Kidney (tissue), 14 donors: Measurements from ENCODE around the gene ENPP6. TPM values are rescaled to one million over a fixed set of nuclear protein-coding genes. Genes with fewer than 3 reads are reported as not detected.

Experiments used
- DNase-seq, 5 donors: peaks; one replicate each; pipeline ENCODE4 v3.0.0-alpha.2; 2013 to 2020
- FAIRE-seq: peaks from 2 replicates; lab custom pipeline; 2012; peaks lifted over from hg19 to GRCh38; lab: Jason Lieb, UNC
- H3K27ac ChIP-seq, 2 donors: one replicate each; pipeline ENCODE4 v1.7.0; 2013; ENCODE audit warnings: low read depth in 2 of 2, low read length in 2 of 2, inconsistent platforms in 1 of 2
- H3K27me3 ChIP-seq: one replicate; pipeline ENCODE4 v1.7.1; 2013; ENCODE audit warnings: low read length, inconsistent platforms; ENCODE audit not compliant: control insufficient read depth, insufficient read depth
- H3K36me3 ChIP-seq, 3 donors: one replicate each; pipeline versions ENCODE4 v1.7.0 to v1.7.1; 2013; ENCODE audit warnings: low read length in 3 of 3, control low read depth in 1 of 3, inconsistent platforms in 1 of 3; ENCODE audit not compliant: insufficient read depth in 3 of 3, control insufficient read depth in 2 of 3
- H3K4me1 ChIP-seq, 3 donors: one replicate each; pipeline versions ENCODE4 v1.7.0 to v1.7.1; 2013; ENCODE audit warnings: low read length in 3 of 3, inconsistent platforms in 1 of 3, low read depth in 1 of 3; ENCODE audit not compliant: control insufficient read depth in 2 of 3, insufficient read depth in 2 of 3
- H3K4me3 ChIP-seq, 3 donors: one replicate each; pipeline versions ENCODE4 v1.7.0 to v1.8.1; 2013; ENCODE audit warnings: low read length in 3 of 3, control low read depth in 1 of 3, inconsistent platforms in 1 of 3
- H3K9ac ChIP-seq, 3 donors: one replicate each; pipeline versions ENCODE4 v1.7.0 to v1.7.1; 2013; ENCODE audit warnings: low read length in 3 of 3, control low read depth in 1 of 3, inconsistent platforms in 1 of 3
- H3K9me3 ChIP-seq, 3 donors: one replicate each; pipeline versions ENCODE4 v1.7.0 to v1.7.1; 2013; ENCODE audit warnings: low read length in 3 of 3, control low read depth in 1 of 3, inconsistent platforms in 1 of 3; ENCODE audit not compliant: control insufficient read depth in 2 of 3, insufficient read depth in 1 of 3
- CTCF ChIP-seq: IDR thresholded peaks from 3 replicates; pipeline ENCODE4 v1.5.1; 2012; ENCODE audit warnings: mild to moderate bottlenecking, moderate library complexity, borderline replicate concordance; ENCODE audit not compliant: insufficient read depth; ENCODE audit errors: extremely low read depth
- intact Hi-C: fragments of 100-400 bp; cut with DNase I; formaldehyde crosslinking; loops from one replicate; pipeline ENCODE4 v1.11.1; 2022
- polyA plus RNA-seq: library from polyadenylated mRNA; stranded (reverse); fragments of 350-450 nt; fragmentation: Illumina TruSeq; extraction: RNeasy Lipid Tissue Mini Kit (QIAGEN cat#74804); gene quantifications from one replicate; pipeline ENCODE4 v1.2.3, GENCODE V29; 2014; ENCODE audit warnings: low read depth, low replicate concordance; ENCODE audit not compliant: insufficient read depth
- total RNA-seq: library from RNA; stranded (reverse); fragmentation: NEBNext Ultra II Directional; extraction: Animal tissue kit (Norgen Biotek cat#: 25700); gene quantifications from one replicate; pipeline ENCODE4 v1.2.1, GENCODE V29; 2021
- donor health status: control.
- donor health status: control.
- donor health status: control.
- donor health status: control.
- donor health status: control.
- donor health status: DM: yes; HTN: yes; CAD: no.
- donor health status: Normal renal cell carcinoma (clear cell type).

ENPP6 gene
- total and polyA plus RNA-seq, 2 donors from 2014 or later: 0.91 to 7.2 TPM

GRCh38 chr4:184122631-184123408 is 94.9 kb downstream of the ENPP6 start:
- Histone ChIP-seq H3K4me3 (no peak overlapping the region), H3K27me3 (no peaks in the 10 kb centered on the region), H3K9ac (no peak overlapping the region), H3K9me3 (peaks cover 0 to 3% (median 0%) of the 10 kb centered on the region in 3 donors), H3K27ac (no peak overlapping the region), H3K4me1 (no peaks in the 10 kb centered on the region), H3K36me3 (no peaks in the 10 kb centered on the region)
- no peak for DNase-seq
- intact Hi-C loops: no loop called here
- no peak for TF ChIP-seq CTCF
- no peak for FAIRE-seq

GRCh38 chr4:184120549-184121127 is 97.0 kb downstream of the ENPP6 start:
- DNase-seq (peak in 1 of 5 donors; percentile 37), FAIRE-seq (no peak)
- H3K36me3 ChIP-seq: no peaks in the 10 kb centered on the region
- TF ChIP-seq CTCF: no peak
- H3K27me3 ChIP-seq: no peaks in the 10 kb centered on the region
- no peaks in the 10 kb centered on the region for H3K4me1 ChIP-seq
- H3K4me3 ChIP-seq: no peak overlapping the region
- H3K9me3 ChIP-seq: no peaks in the 10 kb centered on the region
- no peak overlapping the region for H3K27ac ChIP-seq
- intact Hi-C loops: no loop called here
- H3K9ac ChIP-seq: no peak overlapping the region

GRCh38 chr4:184117662-184118199 is 99.9 kb downstream of the ENPP6 start:
- Histone ChIP-seq H3K4me3 (no peak overlapping the region), H3K27ac (no peak overlapping the region), H3K4me1 (no peaks in the 10 kb centered on the region), H3K9ac (no peak overlapping the region), H3K36me3 (no peaks in the 10 kb centered on the region), H3K9me3 (no peaks in the 10 kb centered on the region), H3K27me3 (no peaks in the 10 kb centered on the region)
- DNase-seq: peak in 1 of 5 donors; percentile 61
- TF ChIP-seq CTCF: no peak
- no peak for FAIRE-seq
- intact Hi-C loops: no loop called here
